Body of pancreas (tissue), 4 donors: ENCODE measurements around the gene CADPS.

Experiments
- CTCF ChIP-seq, 7 experiments: fragments of 450-650 bp in 4 of 7; fragments of 200-600 bp in 3 of 7; sonication (generic) in 3 of 7; IDR thresholded peaks; one replicate each; pipeline ENCODE4 v1.5.1; 2016 to 2019; ENCODE audit warnings: antibody characterized with exemption in 7 of 7
- POLR2A ChIP-seq, 3 donors: fragments of 450-650 bp; IDR thresholded peaks; one replicate each; pipeline ENCODE4 v1.6.1; 2016; ENCODE audit warnings: antibody characterized with exemption in 3 of 3, mild to moderate bottlenecking in 2 of 3

- TF ChIP-seq CTCF (IDR thresholded peaks at IDR 0.05) (no peak), POLR2A (IDR thresholded peaks at IDR 0.05) (no peak)
These were observed 277.7 kb downstream of the CADPS start for GRCh38 chr3:62597491-62597890.
